MM.1S (cell line): ENCODE measurements around the gene ELAVL3.

Experiments used
- DNase-seq: peaks from one replicate; pipeline ENCODE4 v3.0.0-alpha.2; 2015
- H2AFZ ChIP-seq: fragments of 300-600 bp; sonication (generic); 2 replicates; pipeline ENCODE4 v1.6.0; 2016; ENCODE audit warnings: antibody characterized with exemption, low read length
- H3F3A ChIP-seq: fragments of 300-600 bp; sonication (generic); 2 replicates; pipeline ENCODE4 v1.6.1; 2016; ENCODE audit warnings: mild to moderate bottlenecking, antibody characterized with exemption, low read length, moderate library complexity, mixed read lengths; ENCODE audit not compliant: insufficient read depth
- H3K27ac ChIP-seq: fragments of 300-600 bp; sonication (generic); 2 replicates; pipeline ENCODE4 v1.5.1; 2016; ENCODE audit warnings: mild to moderate bottlenecking, low read length
- H3K27me3 ChIP-seq: fragments of 300-600 bp; sonication (generic); replicated peaks from 2 replicates; pipeline ENCODE4 v1.6.0; 2016; ENCODE audit warnings: low read length; ENCODE audit not compliant: insufficient read depth
- H3K36me3 ChIP-seq: fragments of 300-600 bp; sonication (generic); replicated peaks from 2 replicates; pipeline ENCODE4 v1.6.1; 2016; ENCODE audit warnings: mild to moderate bottlenecking, low read length, mixed read lengths; ENCODE audit not compliant: insufficient read depth
- H3K4me1 ChIP-seq: fragments of 300-600 bp; sonication (generic); 2 replicates; pipeline ENCODE4 v1.6.1; 2016; ENCODE audit warnings: low read length, mixed read lengths
- H3K4me2 ChIP-seq: fragments of 300-600 bp; sonication (generic); 2 replicates; pipeline ENCODE4 v1.6.0; 2016; ENCODE audit warnings: low read depth, low read length
- H3K4me3 ChIP-seq: fragments of 300-600 bp; sonication (generic); 2 replicates; pipeline ENCODE4 v1.5.1; 2016; ENCODE audit warnings: low read length, mixed read lengths
- H3K79me2 ChIP-seq: fragments of 300-600 bp; sonication (generic); 2 replicates; pipeline ENCODE4 v1.6.1; 2016; ENCODE audit warnings: mixed run types, low read length, mixed read lengths
- H3K9ac ChIP-seq: fragments of 300-600 bp; sonication (generic); 2 replicates; pipeline ENCODE4 v1.6.1; 2016; ENCODE audit warnings: low read length, mixed read lengths
- H3K9me2 ChIP-seq: fragments of 300-600 bp; sonication (generic); replicated peaks from 2 replicates; pipeline ENCODE4 v1.6.1; 2016; ENCODE audit warnings: mild to moderate bottlenecking, low read length, mixed read lengths; ENCODE audit not compliant: insufficient read depth
- H3K9me3 ChIP-seq: fragments of 300-600 bp; sonication (generic); replicated peaks from 2 replicates; pipeline ENCODE4 v1.6.1; 2016; ENCODE audit warnings: mild to moderate bottlenecking, low read length, mixed read lengths; ENCODE audit not compliant: insufficient read depth
- H4K20me1 ChIP-seq: fragments of 300-600 bp; sonication (generic); 2 replicates; pipeline ENCODE4 v1.6.1; 2016; ENCODE audit warnings: mild to moderate bottlenecking, low read length, moderate library complexity, mixed read lengths; ENCODE audit not compliant: insufficient read depth
- CTCF ChIP-seq: fragments of 300-600 bp; sonication (generic); IDR thresholded peaks from 2 replicates; pipeline ENCODE4 v1.5.1; 2016; ENCODE audit warnings: antibody characterized with exemption, low read length, mixed read lengths
- EZH2 ChIP-seq: fragments of 300-600 bp; sonication (generic); optimal IDR thresholded peaks from 2 replicates; pipeline ENCODE3; 2017; ENCODE audit warnings: low read depth, mild to moderate bottlenecking, antibody characterized with exemption, low read length, mixed read lengths
- EZH2phosphoT487 ChIP-seq: fragments of 300-600 bp; sonication (generic); IDR thresholded peaks from 2 replicates; pipeline ENCODE4 v1.6.1; 2018; ENCODE audit warnings: antibody characterized with exemption, low read length

ELAVL3 gene

DNA sequence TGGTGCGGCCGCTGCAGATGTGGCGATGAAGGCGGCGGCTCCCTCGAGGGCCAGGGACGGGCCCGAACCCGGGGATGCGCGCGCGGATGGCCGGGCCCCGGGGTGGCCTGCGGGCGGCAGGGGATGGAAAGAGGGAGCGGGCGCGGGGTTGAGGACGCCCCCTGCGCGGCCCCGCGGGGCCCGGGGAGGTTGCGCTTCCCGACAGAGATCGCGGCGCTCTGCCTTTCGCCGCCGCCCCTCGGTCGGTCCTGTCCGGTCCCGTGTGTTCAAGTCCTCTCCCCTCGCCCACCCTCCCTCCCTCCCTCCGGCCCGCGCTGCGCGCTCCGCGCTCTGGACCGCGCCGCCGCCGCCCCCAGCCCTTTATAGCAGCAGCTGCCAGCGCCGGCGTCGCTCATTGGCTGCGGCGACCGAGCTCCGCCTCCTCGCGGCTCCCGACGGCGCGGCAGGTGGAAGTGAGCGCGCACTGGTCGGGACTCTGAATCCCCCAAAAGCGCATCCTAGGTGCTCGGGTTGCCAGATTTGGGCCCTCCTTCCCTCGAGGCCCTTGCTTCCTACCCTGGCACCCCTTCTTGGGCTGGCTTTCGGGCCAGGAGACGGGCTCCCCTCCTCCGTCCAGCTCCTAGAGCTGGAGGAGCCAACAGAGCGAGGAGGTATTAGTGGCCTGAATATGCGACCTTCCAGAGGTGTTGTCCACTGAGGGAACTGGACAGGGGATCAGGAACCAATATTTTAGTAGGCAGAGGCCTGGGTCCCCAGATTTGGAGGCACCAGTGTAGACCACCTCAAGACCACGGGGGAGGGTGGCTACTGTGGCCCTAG, at the start of gene ELAVL3:
Gene ELAVL3, minus strand, starts transcription at position 332 of the 819 bp plus-strand sequence. CDS start 438 bp downstream, outside the sequence.
- TF ChIP-seq EZH2, result no peak
- TF ChIP-seq CTCF, result no peak
- TF ChIP-seq EZH2phosphoT487, result no peak
- Histone ChIP-seq H3K9ac (no peak within 1 kb of the TSS), H3K4me3 (peak within 1 kb of the TSS; percentile 68), H3K9me3 (no peaks in the 10 kb centered on the region), H3K79me2 (no peaks in the 10 kb centered on the region), H3F3A (no peaks in the 10 kb centered on the region), H3K4me1 (peaks cover 10% of the 10 kb centered on the region; the same call in 1 of the 2 replicates), H3K4me2 (peak within 1 kb of the TSS; percentile 99), H4K20me1 (no peaks in the 10 kb centered on the region), H3K9me2 (no peaks in the 10 kb centered on the region), H3K27ac (no peak within 1 kb of the TSS), H2AFZ (peak within 1 kb of the TSS; percentile 91), H3K36me3 (no peaks in the 10 kb centered on the region), H3K27me3 (peaks cover 28% of the 10 kb centered on the region)
- no peak for DNase-seq

GRCh38 chr19:11530432-11530831, 49.6 kb upstream of the ELAVL3 start:
- Histone ChIP-seq H3K9ac (no peak overlapping the region), H3F3A (peaks cover 4% of the 10 kb centered on the region; the same call in 1 of the 2 replicates), H3K9me2 (no peaks in the 10 kb centered on the region), H2AFZ (no peak overlapping the region), H3K79me2 (peaks cover 16% of the 10 kb centered on the region), H4K20me1 (no peaks in the 10 kb centered on the region), H3K4me3 (no peak overlapping the region), H3K9me3 (no peaks in the 10 kb centered on the region), H3K36me3 (no peaks in the 10 kb centered on the region), H3K4me1 (peaks cover under 1% of the 10 kb centered on the region; the same call in 1 of the 2 replicates), H3K27ac (no peak overlapping the region), H3K4me2 (no peak overlapping the region), H3K27me3 (peaks cover 15% of the 10 kb centered on the region)
- DNase-seq, result peak; percentile 68
- TF ChIP-seq EZH2phosphoT487 (no peak), CTCF (peak; percentile 31)

GRCh38 chr19:11528551-11529341, 47.9 kb upstream of the ELAVL3 start, which contains the start of gene ECSIT:
TSS of gene ECSIT (minus strand) at chr19:11529134. CDS start at chr19:11519170, 9,964 bp downstream.
- H4K20me1 ChIP-seq, result no peaks in the 10 kb centered on the region
- H3K9me3 ChIP-seq, result no peaks in the 10 kb centered on the region
- H3K4me1 ChIP-seq, result no peaks in the 10 kb centered on the region
- H3F3A ChIP-seq, result no peaks in the 10 kb centered on the region
- TF ChIP-seq CTCF (no peak), EZH2 (no peak)
- peak; percentile 96 for DNase-seq
- peak within 1 kb of the TSS; percentile 75 for H3K9ac ChIP-seq
- H3K27me3 ChIP-seq, result no peaks in the 10 kb centered on the region
- peaks cover 16% of the 10 kb centered on the region for H3K79me2 ChIP-seq
- no peaks in the 10 kb centered on the region for H3K36me3 ChIP-seq
- peak within 1 kb of the TSS; percentile 75 for H3K4me2 ChIP-seq
- H3K27ac ChIP-seq, result peak within 1 kb of the TSS; percentile 67; the same call in 1 of the 2 replicates
- H3K4me3 ChIP-seq, result peak within 1 kb of the TSS; percentile 90
- peak within 1 kb of the TSS; percentile 62 for H2AFZ ChIP-seq
- H3K9me2 ChIP-seq, result no peaks in the 10 kb centered on the region
